Sigmoid colon (tissue), 7 donors: ENCODE results near the gene PACRG. TPM values are rescaled to one million over a fixed set of nuclear protein-coding genes. Genes with fewer than 3 reads are reported as not detected.

Experiments used
- DNase-seq: peaks from one replicate; pipeline ENCODE4 v3.0.0-alpha.2; 2019
- H3K27ac ChIP-seq, 4 donors: fragments of 200-600 bp; sonication (generic); one replicate each; pipeline ENCODE4 v1.5.1; 2016 to 2019; ENCODE audit warnings: mild to moderate bottlenecking in 1 of 4
- H3K27me3 ChIP-seq, 3 donors: fragments of 200-600 bp; sonication (generic); one replicate each; pipeline ENCODE4 v1.5.1; 2019; ENCODE audit warnings: mild to moderate bottlenecking in 1 of 3
- H3K36me3 ChIP-seq, 4 donors: fragments of 200-600 bp; sonication (generic); one replicate each; pipeline ENCODE4 v1.5.1; 2016 to 2019
- H3K4me1 ChIP-seq, 4 donors: fragments of 200-600 bp; sonication (generic); one replicate each; pipeline ENCODE4 v1.5.1; 2017 to 2019
- H3K4me3 ChIP-seq, 4 donors: fragments of 200-600 bp; sonication (generic); one replicate each; pipeline ENCODE4 v1.5.1; 2017 to 2019; ENCODE audit warnings: mild to moderate bottlenecking in 2 of 4, moderate library complexity in 1 of 4
- H3K9me3 ChIP-seq, 4 donors: fragments of 200-600 bp in 3 of 4; sonication (generic) in 3 of 4; one replicate each; pipeline versions ENCODE4 v1.5.1 to v1.6.1; 2013 to 2019
- EP300 ChIP-seq, 4 donors: sonication (generic); formaldehyde crosslinking; IDR thresholded peaks; one replicate each; pipeline ENCODE4 v1.6.1; 2017; ENCODE audit warnings: antibody characterized with exemption in 4 of 4
- POLR2A ChIP-seq, 2 donors: fragments of 450-650 bp; IDR thresholded peaks; one replicate each; pipeline ENCODE4 v1.6.1; 2016; ENCODE audit warnings: antibody characterized with exemption in 2 of 2, mild to moderate bottlenecking in 2 of 2, moderate library complexity in 2 of 2
- POLR2AphosphoS5 ChIP-seq, 4 donors: sonication (generic); formaldehyde crosslinking; IDR thresholded peaks; one replicate each; pipeline ENCODE4 v1.6.1; 2017; ENCODE audit warnings: antibody characterized with exemption in 4 of 4
- WGBS, 2 donors: extraction: QIAGEN DNeasy Blood & Tissue Kit; methylation state at CpG; one replicate each; pipeline ENCODE4 v1.1.7; 2013; 5-methylcytosine and 5-hydroxymethylcytosine counted together
- intact Hi-C: fragments of 100-400 bp; cut with DNase I; formaldehyde crosslinking; loops from one replicate; pipeline ENCODE4 v1.15.1; 2023
- polyA plus RNA-seq, 3 donors: library from polyadenylated mRNA; stranded (reverse); fragments of 200-250 nt; gene quantifications; one replicate each; pipeline ENCODE4 v1.2.3, GENCODE V29; 2013
- total RNA-seq, 4 donors: library from RNA; depleted of rRNA; stranded (reverse); fragments of >200 nt; gene quantifications; one replicate each; pipeline ENCODE4 v1.1.0, GENCODE V29; 2016
- TF ChIP-seq, protein P1 (sequence below), 4 experiments: fragments of 450-650 bp in 3 of 4; fragments of 200-600 bp in 1 of 4; IDR thresholded peaks; one replicate each; pipeline ENCODE4 v1.5.1; 2016 to 2019; ENCODE audit warnings: antibody characterized with exemption in 4 of 4, mild to moderate bottlenecking in 3 of 4, moderate library complexity in 2 of 4
- donor health status: healthy with polysubstance abuse.
- donor health status: Bipolar disorder and iron deficiency.
- donor health status: healthy.

The PACRG gene
- total and polyA plus RNA-seq, 7 donors, result 0.12 to 6.9 (median 0.95) TPM; not detected in 2

DNA sequence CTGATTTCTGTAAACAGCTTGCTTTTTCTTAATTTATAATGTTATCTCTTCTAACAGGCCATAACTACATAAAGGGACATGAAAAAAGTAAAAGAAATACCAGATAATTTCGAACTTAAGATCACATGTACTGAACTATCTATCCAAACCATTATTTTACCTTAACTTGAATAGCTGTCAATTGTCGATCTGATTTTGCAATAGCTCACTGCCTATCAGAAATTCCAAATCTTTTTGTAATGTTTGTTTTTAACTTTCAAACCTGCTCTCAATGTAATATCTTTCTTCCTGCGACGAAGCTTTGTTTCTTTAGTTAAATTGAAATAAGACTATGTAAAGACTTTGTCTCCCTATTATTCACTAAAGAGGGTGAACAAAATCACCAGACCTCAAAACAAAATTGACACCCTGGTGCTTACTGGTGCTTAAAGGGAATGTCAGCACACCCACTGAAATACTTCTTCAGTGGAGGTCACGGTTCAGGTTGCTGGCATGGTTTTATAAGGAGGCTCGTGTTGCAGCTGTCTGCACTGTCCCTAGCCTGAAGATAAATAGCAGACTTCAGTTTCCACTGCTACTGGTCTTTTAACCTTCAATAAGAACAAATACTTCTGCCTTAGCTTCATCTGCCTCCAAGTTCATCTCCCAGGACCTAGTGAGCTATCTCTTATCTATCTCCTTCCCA is 569.2 kb downstream of the PACRG start:
- intact Hi-C loops, result no loop called here
- Histone ChIP-seq H3K27ac (no peak overlapping the region), H3K4me3 (no peak overlapping the region), H3K4me1 (no peaks in the 10 kb centered on the region), H3K36me3 (no peaks in the 10 kb centered on the region), H3K27me3 (no peaks in the 10 kb centered on the region), H3K9me3 (no peaks in the 10 kb centered on the region)
- TF ChIP-seq POLR2A (IDR thresholded peaks at IDR 0.05), result no peak
- TF ChIP-seq EP300 (IDR thresholded peaks at IDR 0.05), result no peak
- TF ChIP-seq POLR2AphosphoS5 (IDR thresholded peaks at IDR 0.05), result no peak
- no peak for DNase-seq
- WGBS, 2 donors, result 65 to 79% methylated on average over 6 of the region's 6 CpGs

DNA sequence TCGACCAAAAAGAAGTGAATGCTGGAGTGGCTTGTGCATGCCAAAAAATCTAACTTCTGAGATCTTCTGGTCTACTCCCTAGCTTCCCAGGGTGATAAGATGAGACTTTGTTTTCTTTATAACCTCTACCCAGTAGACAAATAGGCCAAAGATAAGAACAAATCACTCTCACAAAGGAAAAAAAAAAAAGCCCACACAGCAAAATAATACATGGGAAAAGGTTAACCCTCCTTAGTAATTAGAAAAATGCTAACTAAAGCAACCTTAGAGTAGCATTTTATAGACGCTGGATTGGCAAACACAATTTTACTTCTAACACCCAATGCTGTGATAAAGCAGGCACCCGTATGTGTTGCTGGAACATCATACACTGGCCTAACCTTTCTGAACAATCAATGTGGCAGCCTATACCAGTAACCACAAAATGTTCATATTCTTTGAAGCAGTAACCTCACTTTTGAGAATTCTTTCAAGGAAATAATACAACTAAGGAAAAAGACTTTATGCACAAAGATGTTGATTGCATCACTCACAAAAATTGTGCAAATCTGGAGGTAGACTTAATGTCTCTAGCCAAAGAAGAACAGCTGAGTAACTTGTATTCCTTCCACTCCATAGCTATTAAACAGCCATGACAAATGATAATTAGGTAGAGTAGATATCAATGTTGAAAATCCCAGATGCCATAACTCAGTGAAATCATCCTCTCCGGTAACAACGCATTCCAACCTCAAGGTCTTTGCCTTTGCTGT is 570.5 kb downstream of the PACRG start:
- no peak for DNase-seq
- intact Hi-C loops, result no loop called here
- Histone ChIP-seq H3K9me3 (no peaks in the 10 kb centered on the region), H3K27me3 (no peaks in the 10 kb centered on the region), H3K4me1 (no peaks in the 10 kb centered on the region), H3K27ac (no peak overlapping the region), H3K4me3 (no peak overlapping the region), H3K36me3 (no peaks in the 10 kb centered on the region)
- WGBS, 2 donors, result 68 to 91% methylated on average over 5 of the region's 5 CpGs
- TF ChIP-seq EP300 (IDR thresholded peaks at IDR 0.05) (no peak), POLR2AphosphoS5 (IDR thresholded peaks at IDR 0.05) (no peak), POLR2A (IDR thresholded peaks at IDR 0.05) (no peak)
- TF ChIP-seq, protein P1, sequence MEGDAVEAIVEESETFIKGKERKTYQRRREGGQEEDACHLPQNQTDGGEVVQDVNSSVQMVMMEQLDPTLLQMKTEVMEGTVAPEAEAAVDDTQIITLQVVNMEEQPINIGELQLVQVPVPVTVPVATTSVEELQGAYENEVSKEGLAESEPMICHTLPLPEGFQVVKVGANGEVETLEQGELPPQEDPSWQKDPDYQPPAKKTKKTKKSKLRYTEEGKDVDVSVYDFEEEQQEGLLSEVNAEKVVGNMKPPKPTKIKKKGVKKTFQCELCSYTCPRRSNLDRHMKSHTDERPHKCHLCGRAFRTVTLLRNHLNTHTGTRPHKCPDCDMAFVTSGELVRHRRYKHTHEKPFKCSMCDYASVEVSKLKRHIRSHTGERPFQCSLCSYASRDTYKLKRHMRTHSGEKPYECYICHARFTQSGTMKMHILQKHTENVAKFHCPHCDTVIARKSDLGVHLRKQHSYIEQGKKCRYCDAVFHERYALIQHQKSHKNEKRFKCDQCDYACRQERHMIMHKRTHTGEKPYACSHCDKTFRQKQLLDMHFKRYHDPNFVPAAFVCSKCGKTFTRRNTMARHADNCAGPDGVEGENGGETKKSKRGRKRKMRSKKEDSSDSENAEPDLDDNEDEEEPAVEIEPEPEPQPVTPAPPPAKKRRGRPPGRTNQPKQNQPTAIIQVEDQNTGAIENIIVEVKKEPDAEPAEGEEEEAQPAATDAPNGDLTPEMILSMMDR (IDR thresholded peaks at IDR 0.05), result no peak

DNA sequence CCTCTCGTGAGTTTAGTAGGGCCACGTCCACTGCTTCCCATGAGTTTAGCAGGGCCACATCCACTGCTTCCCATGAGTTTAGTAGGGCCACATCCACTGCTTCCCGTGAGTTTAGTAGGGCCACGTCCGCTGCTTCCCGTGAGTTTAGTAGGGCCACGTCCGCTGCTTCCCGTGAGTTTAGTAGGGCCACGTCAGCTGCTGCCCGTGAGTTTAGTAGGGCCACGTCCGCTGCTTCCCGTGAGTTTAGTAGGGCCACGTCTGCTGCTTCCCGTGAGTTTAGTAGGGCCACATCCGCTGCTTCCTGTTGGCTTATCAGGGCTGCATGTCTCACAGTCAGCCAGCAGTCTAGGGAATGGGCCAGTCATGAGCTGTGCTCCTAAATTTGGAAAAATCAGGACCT is 573.1 kb downstream of the PACRG start:
- TF ChIP-seq, protein P1 (IDR thresholded peaks at IDR 0.05), result no peak
- TF ChIP-seq POLR2A (IDR thresholded peaks at IDR 0.05) (no peak), EP300 (IDR thresholded peaks at IDR 0.05) (no peak), POLR2AphosphoS5 (IDR thresholded peaks at IDR 0.05) (no peak)
- H3K9me3 ChIP-seq, result no peaks in the 10 kb centered on the region
- no peaks in the 10 kb centered on the region for H3K4me1 ChIP-seq
- H3K27ac ChIP-seq, result no peak overlapping the region
- no peak for DNase-seq
- H3K27me3 ChIP-seq, result no peaks in the 10 kb centered on the region
- 79 to 93% methylated on average over 17 of the region's 17 CpGs for WGBS, 2 donors
- intact Hi-C loops, result no loop called here
- H3K4me3 ChIP-seq, result no peak overlapping the region
- H3K36me3 ChIP-seq, result no peaks in the 10 kb centered on the region

DNA sequence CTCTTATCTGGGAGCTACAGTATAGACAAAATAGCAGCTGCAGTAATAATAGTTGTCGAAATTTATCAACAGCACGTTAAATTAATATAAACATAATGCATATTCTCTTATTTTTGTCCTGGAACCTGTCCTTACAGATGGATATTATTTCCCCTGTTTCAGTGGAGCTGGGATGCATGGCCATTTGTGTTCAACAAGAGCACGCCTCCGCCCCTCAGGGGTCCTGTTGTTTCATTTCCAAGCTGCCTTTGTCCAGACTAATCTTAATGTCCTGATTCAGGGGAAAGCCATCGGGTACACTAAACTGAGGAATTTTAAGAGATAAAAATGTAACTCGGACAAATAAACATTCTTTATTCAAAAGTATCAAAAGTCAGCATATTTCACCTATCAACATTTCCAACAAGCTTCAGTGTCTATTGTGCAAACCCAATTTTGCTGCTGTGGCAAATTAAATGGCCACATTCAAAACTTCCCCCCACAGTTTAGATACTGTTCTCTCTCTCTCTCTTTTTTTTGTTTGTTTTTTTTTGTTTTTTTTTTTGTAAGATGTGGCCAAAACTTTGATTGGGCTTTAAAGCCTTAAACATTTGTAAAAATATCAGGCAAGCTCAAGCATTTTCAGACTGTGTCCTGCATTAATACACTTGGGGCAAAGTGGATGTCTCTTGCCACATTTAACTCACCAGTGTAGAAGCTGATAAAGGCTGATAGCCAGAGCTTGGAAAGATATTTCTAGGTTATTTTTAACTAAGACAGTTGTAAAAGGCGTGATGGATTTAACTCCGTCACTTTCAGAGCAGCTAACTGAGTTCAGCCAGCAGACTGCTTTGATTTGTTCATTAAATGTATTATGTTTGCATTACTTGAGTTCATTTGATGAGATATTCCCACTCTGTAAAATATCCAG is 574.2 kb downstream of the PACRG start:
- DNase-seq, result no peak
- Histone ChIP-seq H3K27me3 (no peaks in the 10 kb centered on the region), H3K4me1 (no peaks in the 10 kb centered on the region), H3K9me3 (no peaks in the 10 kb centered on the region), H3K36me3 (no peaks in the 10 kb centered on the region), H3K27ac (no peak overlapping the region), H3K4me3 (no peak overlapping the region)
- TF ChIP-seq, protein P1 (IDR thresholded peaks at IDR 0.05), result no peak
- TF ChIP-seq EP300 (IDR thresholded peaks at IDR 0.05) (no peak), POLR2AphosphoS5 (IDR thresholded peaks at IDR 0.05) (no peak), POLR2A (IDR thresholded peaks at IDR 0.05) (no peak)
- intact Hi-C loops, result no loop called here
- 66 to 75% methylated on average over 8 of the region's 8 CpGs for WGBS, 2 donors

DNA sequence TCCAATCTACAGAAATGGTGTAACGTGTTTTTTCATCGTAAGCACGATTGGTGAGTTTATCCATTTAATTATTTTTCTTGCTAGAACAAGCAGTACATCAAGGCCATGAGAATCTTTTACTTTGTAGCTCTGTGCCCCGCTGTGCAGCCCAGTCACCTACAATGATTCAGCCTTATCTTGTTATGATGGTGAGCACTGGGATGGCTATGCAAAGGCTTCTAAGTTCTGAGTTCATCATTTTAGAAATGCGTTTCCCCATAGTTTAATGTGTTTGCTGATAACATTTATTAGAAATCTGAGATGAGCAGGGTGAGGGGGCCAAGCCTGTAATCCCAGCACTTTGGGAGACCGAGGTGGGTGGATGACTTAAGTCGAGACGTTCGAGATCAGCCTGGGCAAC is 575.0 kb downstream of the PACRG start:
- no peaks in the 10 kb centered on the region for H3K4me1 ChIP-seq
- no peaks in the 10 kb centered on the region for H3K27me3 ChIP-seq
- H3K9me3 ChIP-seq, result no peaks in the 10 kb centered on the region
- DNase-seq, result no peak
- H3K4me3 ChIP-seq, result no peak overlapping the region
- 86 to 91% methylated on average over 9 of the region's 9 CpGs for WGBS, 2 donors
- intact Hi-C loops, result no loop called here
- no peaks in the 10 kb centered on the region for H3K36me3 ChIP-seq
- no peak overlapping the region for H3K27ac ChIP-seq
- TF ChIP-seq POLR2A (IDR thresholded peaks at IDR 0.05), result no peak
